GM12878 (cell line): ENCODE data around the gene IL1RAPL1.

Experiments used
- ASH2L ChIP-seq: fragments of 300-600, 200-600 bp; sonication (generic); IDR thresholded peaks from 2 replicates; pipeline ENCODE4 v1.6.1; 2017; ENCODE audit warnings: low read depth, mild to moderate bottlenecking, borderline replicate concordance
- ATF2 ChIP-seq: IDR thresholded peaks from 2 replicates; pipeline ENCODE4 v1.6.1; 2012; ENCODE audit warnings: low read length, inconsistent platforms
- CTCF ChIP-seq, 3 experiments: IDR thresholded peaks in 2 of 3; conservative IDR thresholded peaks in 1 of 3; 2 replicates each; pipeline ENCODE4 v1.5.1; 2011; ENCODE audit warnings: low read depth in 3 of 3, low read length in 3 of 3, mild to moderate bottlenecking in 3 of 3, control low read depth in 2 of 3, moderate library complexity in 2 of 3, inconsistent platforms in 1 of 3, mixed read lengths in 1 of 3; ENCODE audit not compliant: control insufficient read depth in 2 of 3, insufficient read depth in 1 of 3; ENCODE audit errors: extremely low read depth in 1 of 3
- RFX5 ChIP-seq: IDR thresholded peaks from 2 replicates; pipeline ENCODE4 v1.6.1; 2011; ENCODE audit warnings: low read depth, low read length, improper control_type of control experiment
- SREBF1 ChIP-seq: IDR thresholded peaks from 2 replicates; pipeline ENCODE4 v1.6.1; 2012; ENCODE audit warnings: mild to moderate bottlenecking, low read length
- TF ChIP-seq, protein P1 (sequence below): fragments of 450-650 bp; IDR thresholded peaks from 2 replicates; pipeline ENCODE4 v1.6.1; 2017; ENCODE audit warnings: mild to moderate bottlenecking, low read depth, inconsistent platforms; ENCODE audit not compliant: poor library complexity, severe bottlenecking

- no peak for TF ChIP-seq ATF2
- no peak for TF ChIP-seq ASH2L
- TF ChIP-seq, protein P1, sequence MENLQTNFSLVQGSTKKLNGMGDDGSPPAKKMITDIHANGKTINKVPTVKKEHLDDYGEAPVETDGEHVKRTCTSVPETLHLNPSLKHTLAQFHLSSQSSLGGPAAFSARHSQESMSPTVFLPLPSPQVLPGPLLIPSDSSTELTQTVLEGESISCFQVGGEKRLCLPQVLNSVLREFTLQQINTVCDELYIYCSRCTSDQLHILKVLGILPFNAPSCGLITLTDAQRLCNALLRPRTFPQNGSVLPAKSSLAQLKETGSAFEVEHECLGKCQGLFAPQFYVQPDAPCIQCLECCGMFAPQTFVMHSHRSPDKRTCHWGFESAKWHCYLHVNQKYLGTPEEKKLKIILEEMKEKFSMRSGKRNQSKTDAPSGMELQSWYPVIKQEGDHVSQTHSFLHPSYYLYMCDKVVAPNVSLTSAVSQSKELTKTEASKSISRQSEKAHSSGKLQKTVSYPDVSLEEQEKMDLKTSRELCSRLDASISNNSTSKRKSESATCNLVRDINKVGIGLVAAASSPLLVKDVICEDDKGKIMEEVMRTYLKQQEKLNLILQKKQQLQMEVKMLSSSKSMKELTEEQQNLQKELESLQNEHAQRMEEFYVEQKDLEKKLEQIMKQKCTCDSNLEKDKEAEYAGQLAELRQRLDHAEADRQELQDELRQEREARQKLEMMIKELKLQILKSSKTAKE: no peak
- TF ChIP-seq CTCF (IDR thresholded peaks at IDR 0.05 in 2 of 3, conservative IDR thresholded peaks at IDR 0.05 in 1 of 3; ENCODE audit: control insufficient read depth in 2 of 3, extremely low read depth in 1 of 3, insufficient read depth in 1 of 3, low read depth in 3 of 3, low read length in 3 of 3): no peak
- no peak for TF ChIP-seq RFX5
- TF ChIP-seq SREBF1: no peak
Observed at GRCh38 chrX:29798469-29798868, 1211.2 kb downstream of the IL1RAPL1 start.
